Ishikawa (cell line): ENCODE measurements around the gene CPAMD8.

Source experiments
- CEBPB ChIP-seq: IDR thresholded peaks from 2 replicates; pipeline ENCODE4 v1.6.1; 2012
- CREB1 ChIP-seq: IDR thresholded peaks from 2 replicates; pipeline ENCODE4 v1.6.1; 2012; ENCODE audit warnings: low read depth
- EGR1 ChIP-seq: IDR thresholded peaks from 2 replicates; pipeline ENCODE4 v1.6.1; 2012
- EP300 ChIP-seq: IDR thresholded peaks from 2 replicates; pipeline ENCODE4 v1.6.1; 2012; ENCODE audit warnings: borderline replicate concordance
- FOXM1 ChIP-seq: IDR thresholded peaks from 2 replicates; pipeline ENCODE4 v1.6.1; 2012; ENCODE audit warnings: low read depth, borderline replicate concordance
- MAX ChIP-seq: IDR thresholded peaks from 2 replicates; pipeline ENCODE4 v1.6.1; 2012
- NFIC ChIP-seq: IDR thresholded peaks from 2 replicates; pipeline ENCODE4 v1.6.1; 2012
- RAD21 ChIP-seq: IDR thresholded peaks from 2 replicates; pipeline ENCODE4 v1.6.1; 2012; ENCODE audit warnings: low read depth
- TAF1 ChIP-seq: IDR thresholded peaks from 2 replicates; pipeline ENCODE4 v1.6.1; 2012; ENCODE audit warnings: low read depth, mild to moderate bottlenecking
- TCF12 ChIP-seq: IDR thresholded peaks from 2 replicates; pipeline ENCODE4 v1.6.1; 2012; ENCODE audit warnings: low read depth
- TEAD4 ChIP-seq: IDR thresholded peaks from 2 replicates; pipeline ENCODE4 v1.6.1; 2012
- USF1 ChIP-seq: IDR thresholded peaks from 2 replicates; pipeline ENCODE4 v1.6.1; 2012
- YY1 ChIP-seq: IDR thresholded peaks from 2 replicates; pipeline ENCODE4 v1.6.1; 2012; ENCODE audit warnings: low read depth
- ZBTB7A ChIP-seq: IDR thresholded peaks from 2 replicates; pipeline ENCODE4 v1.6.1; 2012; ENCODE audit warnings: low read depth
- TF ChIP-seq, protein P1 (sequence below): IDR thresholded peaks from 2 replicates; pipeline ENCODE4 v1.6.1; 2012; ENCODE audit warnings: low read depth, mild to moderate bottlenecking

Gene CPAMD8

GRCh38 chr19:17025991-17026658, 485 bp downstream of the CPAMD8 start:
- TF ChIP-seq ZBTB7A: peak; percentile 39; the same call in 1 of the 2 replicates
- TF ChIP-seq YY1: no peak
- TF ChIP-seq TEAD4: no peak
- TF ChIP-seq MAX: peak; percentile 33

DNA sequence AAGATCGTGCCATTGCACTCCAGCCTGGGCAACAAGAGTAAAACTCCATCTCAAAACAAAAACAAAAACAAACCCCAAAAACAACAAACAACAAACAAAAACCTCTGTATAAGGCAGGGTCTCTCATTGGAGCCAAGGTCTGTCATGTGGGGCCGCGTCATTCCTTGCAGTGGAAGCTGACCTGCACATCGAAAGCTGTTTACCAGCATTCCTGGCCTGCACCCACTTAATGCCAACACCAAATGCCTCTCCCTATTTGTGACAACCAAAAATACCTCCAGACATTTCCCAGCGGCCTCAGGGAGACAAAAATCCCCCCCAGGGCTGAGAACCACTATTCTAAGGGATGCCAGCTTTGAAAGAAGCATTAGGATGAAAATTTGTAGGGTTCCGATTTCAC, 1.2 kb downstream of the CPAMD8 start:
- TF ChIP-seq EP300 (no peak), TCF12 (no peak), EGR1 (no peak), ZBTB7A (no peak), NFIC (no peak), TAF1 (no peak), MAX (no peak), YY1 (no peak), TEAD4 (no peak), CREB1 (no peak), USF1 (no peak), CEBPB (no peak), FOXM1 (no peak), RAD21 (no peak)
- TF ChIP-seq, protein P1, sequence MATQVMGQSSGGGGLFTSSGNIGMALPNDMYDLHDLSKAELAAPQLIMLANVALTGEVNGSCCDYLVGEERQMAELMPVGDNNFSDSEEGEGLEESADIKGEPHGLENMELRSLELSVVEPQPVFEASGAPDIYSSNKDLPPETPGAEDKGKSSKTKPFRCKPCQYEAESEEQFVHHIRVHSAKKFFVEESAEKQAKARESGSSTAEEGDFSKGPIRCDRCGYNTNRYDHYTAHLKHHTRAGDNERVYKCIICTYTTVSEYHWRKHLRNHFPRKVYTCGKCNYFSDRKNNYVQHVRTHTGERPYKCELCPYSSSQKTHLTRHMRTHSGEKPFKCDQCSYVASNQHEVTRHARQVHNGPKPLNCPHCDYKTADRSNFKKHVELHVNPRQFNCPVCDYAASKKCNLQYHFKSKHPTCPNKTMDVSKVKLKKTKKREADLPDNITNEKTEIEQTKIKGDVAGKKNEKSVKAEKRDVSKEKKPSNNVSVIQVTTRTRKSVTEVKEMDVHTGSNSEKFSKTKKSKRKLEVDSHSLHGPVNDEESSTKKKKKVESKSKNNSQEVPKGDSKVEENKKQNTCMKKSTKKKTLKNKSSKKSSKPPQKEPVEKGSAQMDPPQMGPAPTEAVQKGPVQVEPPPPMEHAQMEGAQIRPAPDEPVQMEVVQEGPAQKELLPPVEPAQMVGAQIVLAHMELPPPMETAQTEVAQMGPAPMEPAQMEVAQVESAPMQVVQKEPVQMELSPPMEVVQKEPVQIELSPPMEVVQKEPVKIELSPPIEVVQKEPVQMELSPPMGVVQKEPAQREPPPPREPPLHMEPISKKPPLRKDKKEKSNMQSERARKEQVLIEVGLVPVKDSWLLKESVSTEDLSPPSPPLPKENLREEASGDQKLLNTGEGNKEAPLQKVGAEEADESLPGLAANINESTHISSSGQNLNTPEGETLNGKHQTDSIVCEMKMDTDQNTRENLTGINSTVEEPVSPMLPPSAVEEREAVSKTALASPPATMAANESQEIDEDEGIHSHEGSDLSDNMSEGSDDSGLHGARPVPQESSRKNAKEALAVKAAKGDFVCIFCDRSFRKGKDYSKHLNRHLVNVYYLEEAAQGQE: no peak

- TF ChIP-seq CREB1 (no peak), NFIC (no peak), TCF12 (no peak), TEAD4 (no peak), YY1 (no peak), TAF1 (no peak), EGR1 (no peak), CEBPB (no peak), ZBTB7A (no peak), EP300 (no peak), RAD21 (no peak), FOXM1 (no peak), MAX (no peak), USF1 (no peak)
- TF ChIP-seq, protein P1: no peak
Measured at GRCh38 chr19:17023805-17024204, 2.8 kb downstream of the CPAMD8 start.

GRCh38 chr19:17022738-17023137, 3.9 kb downstream of the CPAMD8 start:
- TF ChIP-seq YY1: no peak
- TF ChIP-seq NFIC: no peak
- TF ChIP-seq FOXM1: no peak
- no peak for TF ChIP-seq TCF12
- TF ChIP-seq CREB1: no peak
- TF ChIP-seq EGR1: no peak
- TF ChIP-seq RAD21: no peak
- no peak for TF ChIP-seq CEBPB
- TF ChIP-seq MAX: no peak
- no peak for TF ChIP-seq USF1
- no peak for TF ChIP-seq EP300
- no peak for TF ChIP-seq ZBTB7A
